Endothelial cell of umbilical vein (primary cell): ENCODE data around the gene ANKH. TPM values are rescaled to one million over a fixed set of nuclear protein-coding genes. Genes with fewer than 3 reads are reported as not detected.

Experiments used
- BruUV-seq: library from RNA; stranded (reverse); fragments of 400-500 nt; replicated peaks from 2 replicates; lab custom pipeline; 2021; lab: Mats Ljungman, UMichigan
- CTCF ChIA-PET: fragments of 300-600, 350-600 bp; sonication (Branson Sonifier 250); formaldehyde crosslinking; loops from one replicate; lab custom pipeline; 2021; ENCODE audit warnings: antibody characterized with exemption, inconsistent platforms; lab: Charles Lee
- POLR2A ChIA-PET: fragments of 300-600, 350-600 bp; sonication (Branson Sonifier 250); formaldehyde crosslinking; loops from one replicate; lab custom pipeline; 2021; ENCODE audit warnings: antibody characterized with exemption, inconsistent platforms; lab: Charles Lee
- DNase-seq: peaks from one replicate; pipeline ENCODE4 v3.0.0-alpha.2; 2011; ENCODE audit warnings: low read depth, low spot score
- FAIRE-seq: peaks from 2 replicates; lab custom pipeline; 2011; peaks lifted over from hg19 to GRCh38; lab: Jason Lieb, UNC
- H2AFZ ChIP-seq: 2 replicates; pipeline ENCODE4 v1.6.0; 2012; ENCODE audit warnings: low read depth, low read length, control low read depth, inconsistent platforms
- H3K27ac ChIP-seq: 2 replicates; pipeline ENCODE4 v1.5.1; 2011; ENCODE audit warnings: low read depth, mild to moderate bottlenecking, control low read depth, low read length, moderate library complexity; ENCODE audit not compliant: insufficient read depth
- H3K27me3 ChIP-seq, 2 experiments: 2 replicates each; pipeline versions ENCODE4 v1.6.0 to v1.6.1; 2011; ENCODE audit warnings: low read length in 2 of 2, mixed read lengths in 1 of 2; ENCODE audit not compliant: control insufficient read depth in 2 of 2, insufficient read depth in 2 of 2
- H3K36me3 ChIP-seq, 2 experiments: 2 replicates in 1 of 2; 3 replicates in 1 of 2; pipeline ENCODE4 v1.5.1; 2011; ENCODE audit warnings: low read length in 2 of 2, mild to moderate bottlenecking in 1 of 2, moderate library complexity in 1 of 2; ENCODE audit not compliant: control insufficient read depth in 2 of 2, insufficient read depth in 2 of 2; ENCODE audit errors: extremely low read depth in 1 of 2
- H3K4me1 ChIP-seq: 3 replicates; pipeline ENCODE4 v1.5.1; 2011; ENCODE audit warnings: mild to moderate bottlenecking, low read length; ENCODE audit not compliant: control insufficient read depth, insufficient read depth; ENCODE audit errors: extremely low read depth
- H3K4me2 ChIP-seq: 2 replicates; pipeline ENCODE4 v1.6.1; 2011; ENCODE audit warnings: low read length, control low read depth, mixed read lengths; ENCODE audit not compliant: insufficient read depth
- H3K4me3 ChIP-seq, 3 experiments: fragments of 200-600 bp in 1 of 3; sonication (generic), shearing (Covaris generic) in 1 of 3; replicated peaks in 1 of 3; 2 replicates each; pipeline ENCODE4 v1.5.1; 2011 to 2016; ENCODE audit warnings: control low read depth in 3 of 3, low read length in 3 of 3, mild to moderate bottlenecking in 2 of 3, inconsistent platforms in 1 of 3, low read depth in 1 of 3, moderate library complexity in 1 of 3; ENCODE audit not compliant: insufficient read depth in 1 of 3
- H3K79me2 ChIP-seq: 2 replicates; pipeline ENCODE4 v1.6.0; 2012; ENCODE audit warnings: low read length, inconsistent platforms; ENCODE audit not compliant: control insufficient read depth, insufficient read depth
- H3K9ac ChIP-seq: replicated peaks from 2 replicates; pipeline ENCODE3; 2011; ENCODE audit warnings: low read length, control low read depth; ENCODE audit not compliant: insufficient read depth; ENCODE audit errors: extremely low read depth
- H3K9me1 ChIP-seq: replicated peaks from 3 replicates; pipeline ENCODE4 v1.6.0; 2011; ENCODE audit warnings: mild to moderate bottlenecking, low read length; ENCODE audit not compliant: control insufficient read depth, insufficient read depth; ENCODE audit errors: extremely low read depth
- H3K9me3 ChIP-seq: replicated peaks from 2 replicates; pipeline ENCODE4 v1.5.1; 2012; ENCODE audit warnings: low read length, inconsistent platforms; ENCODE audit not compliant: control insufficient read depth, insufficient read depth
- H4K20me1 ChIP-seq: replicated peaks from 2 replicates; pipeline ENCODE3; 2011; ENCODE audit warnings: mild to moderate bottlenecking, low read length; ENCODE audit not compliant: control insufficient read depth, insufficient read depth; ENCODE audit errors: extremely low read depth
- EZH2 ChIP-seq: IDR thresholded peaks from 2 replicates; pipeline ENCODE4 v1.6.1; 2012; ENCODE audit warnings: borderline replicate concordance, low read depth, mild to moderate bottlenecking, moderate library complexity, low read length, inconsistent platforms; ENCODE audit not compliant: severe bottlenecking
- FOS ChIP-seq: IDR thresholded peaks from 2 replicates; pipeline ENCODE4 v1.6.1; 2011; ENCODE audit warnings: mild to moderate bottlenecking, low read length, moderate library complexity, borderline replicate concordance; ENCODE audit not compliant: insufficient read depth
- GATA2 ChIP-seq: IDR thresholded peaks from 2 replicates; pipeline ENCODE4 v1.7.0; 2011; ENCODE audit warnings: low read depth, mild to moderate bottlenecking, moderate library complexity, mixed read lengths, low read length; ENCODE audit not compliant: insufficient read length, insufficient read depth
- JUN ChIP-seq: IDR thresholded peaks from 2 replicates; pipeline ENCODE4 v1.6.1; 2011; ENCODE audit warnings: borderline replicate concordance, low read depth; ENCODE audit not compliant: insufficient read length, insufficient read depth
- MAX ChIP-seq: IDR thresholded peaks from 2 replicates; pipeline ENCODE4 v1.6.1; 2011; ENCODE audit not compliant: insufficient read depth, insufficient read length
- MYC ChIP-seq: IDR thresholded peaks from one replicate; pipeline ENCODE4 v1.6.1; 2011; ENCODE audit warnings: mild to moderate bottlenecking, low read depth, low read length
- POLR2A ChIP-seq: IDR thresholded peaks from 2 replicates; pipeline ENCODE4 v1.6.1; 2012; ENCODE audit warnings: low read depth, mild to moderate bottlenecking, control low read depth, low read length
- POLR2AphosphoS5 ChIP-seq: IDR thresholded peaks from 2 replicates; pipeline ENCODE4 v1.6.1; 2012; ENCODE audit warnings: low read depth, mild to moderate bottlenecking, control low read depth, low read length, moderate library complexity; ENCODE audit not compliant: insufficient read depth
- dilution Hi-C: fragments of 300-500 bp; cut with MboI; formaldehyde crosslinking; loops from one replicate; pipeline ENCODE4 v1.15.0; 2019; ENCODE audit warnings: low sequenced_read_pairs; ENCODE audit not compliant: extremely low pct_ligation_motif_present
- intact Hi-C: fragments of 100-400 bp; cut with micrococcal nuclease; formaldehyde crosslinking; loops from one replicate; pipeline ENCODE4 v1.10.0; 2022
- polyA plus RNA-seq, 4 experiments: library from polyadenylated mRNA; depleted of rRNA in 3 of 4; stranded (reverse) in 3 of 4; unstranded in 1 of 4; fragments of >200 nt; gene quantifications; 2 replicates each; pipeline versions ENCODE4 v1.2.1 to v1.2.3, GENCODE V29; 2011 to 2012; ENCODE audit warnings: missing spikeins in 1 of 4
- total RNA-seq: library from RNA; stranded (reverse); gene quantifications from 2 replicates; pipeline ENCODE4 v1.2.3, GENCODE V29; 2021
- TF ChIP-seq, protein P1 (sequence below), 2 donors: IDR thresholded peaks; 1 replicate in 1 of 2; 2 replicates in 1 of 2; pipeline ENCODE4 v1.5.1; 2011; ENCODE audit warnings: low read length in 2 of 2, mild to moderate bottlenecking in 2 of 2, moderate library complexity in 2 of 2, control low read depth in 1 of 2, inconsistent platforms in 1 of 2, low read depth in 1 of 2; ENCODE audit not compliant: insufficient read depth in 1 of 2; ENCODE audit errors: extremely low read depth in 1 of 2

Gene ANKH
- total and polyA plus RNA-seq, 2 donors (not counting 3 experiments of a cell fraction or from before 2014, with no cell fraction given): 12.7 to 31.4 TPM

- no peak for TF ChIP-seq EZH2
- TF ChIP-seq FOS: no peak
- TF ChIP-seq MYC: no peak
- TF ChIP-seq POLR2AphosphoS5: no peak
- TF ChIP-seq JUN: no peak
- no peak for TF ChIP-seq MAX
- TF ChIP-seq POLR2A: no peak
- TF ChIP-seq GATA2: no peak
- TF ChIP-seq, protein P1, sequence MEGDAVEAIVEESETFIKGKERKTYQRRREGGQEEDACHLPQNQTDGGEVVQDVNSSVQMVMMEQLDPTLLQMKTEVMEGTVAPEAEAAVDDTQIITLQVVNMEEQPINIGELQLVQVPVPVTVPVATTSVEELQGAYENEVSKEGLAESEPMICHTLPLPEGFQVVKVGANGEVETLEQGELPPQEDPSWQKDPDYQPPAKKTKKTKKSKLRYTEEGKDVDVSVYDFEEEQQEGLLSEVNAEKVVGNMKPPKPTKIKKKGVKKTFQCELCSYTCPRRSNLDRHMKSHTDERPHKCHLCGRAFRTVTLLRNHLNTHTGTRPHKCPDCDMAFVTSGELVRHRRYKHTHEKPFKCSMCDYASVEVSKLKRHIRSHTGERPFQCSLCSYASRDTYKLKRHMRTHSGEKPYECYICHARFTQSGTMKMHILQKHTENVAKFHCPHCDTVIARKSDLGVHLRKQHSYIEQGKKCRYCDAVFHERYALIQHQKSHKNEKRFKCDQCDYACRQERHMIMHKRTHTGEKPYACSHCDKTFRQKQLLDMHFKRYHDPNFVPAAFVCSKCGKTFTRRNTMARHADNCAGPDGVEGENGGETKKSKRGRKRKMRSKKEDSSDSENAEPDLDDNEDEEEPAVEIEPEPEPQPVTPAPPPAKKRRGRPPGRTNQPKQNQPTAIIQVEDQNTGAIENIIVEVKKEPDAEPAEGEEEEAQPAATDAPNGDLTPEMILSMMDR (IDR thresholded peaks at IDR 0.05; ENCODE audit: extremely low read depth in 1 of 2, insufficient read depth in 1 of 2, low read depth in 1 of 2, low read length in 2 of 2): no peak
- H3K9me3 ChIP-seq: no peaks in the 10 kb centered on the region
- H4K20me1 ChIP-seq: no peaks in the 10 kb centered on the region
- H3K27ac ChIP-seq: no peak overlapping the region
- H3K4me3 ChIP-seq: no peak overlapping the region
- no peak overlapping the region for H2AFZ ChIP-seq
- H3K27me3 ChIP-seq: no peaks in the 10 kb centered on the region
- H3K9ac ChIP-seq: no peak overlapping the region
- H3K79me2 ChIP-seq: no peaks in the 10 kb centered on the region
- dilution Hi-C loops (no loop called here), intact Hi-C loops (no loop called here)
- ChIA-PET POLR2A (no interaction called here), CTCF (interaction anchor here (0.7 kb wide), 1 partner anchor 24 kb away, joined by 3 read pairs; no protein-coding TSS in a partner anchor)
- H3K4me2 ChIP-seq: no peak overlapping the region
- no peak for DNase-seq
- H3K9me1 ChIP-seq: no peaks in the 10 kb centered on the region
- no peaks in the 10 kb centered on the region for H3K36me3 ChIP-seq
- BruUV-seq: no TSS peak
- no peak for FAIRE-seq
- no peaks in the 10 kb centered on the region for H3K4me1 ChIP-seq
Observed at GRCh38 chr5:14894748-14895147, 23.2 kb upstream of the ANKH start.
